Measurements from ENCODE around the gene COL5A3. TPM values are rescaled to one million over a fixed set of nuclear protein-coding genes. Genes with fewer than 3 reads are reported as not detected.

Gene COL5A3
- total RNA-seq, 4 donors from 2014 or later, result 1.2 to 9.1 (median 4.1) TPM

- Histone ChIP-seq H3K9me3 (no peaks in the 10 kb centered on the region), H3K4me1 (no peaks in the 10 kb centered on the region)
- TF ChIP-seq, protein P1, sequence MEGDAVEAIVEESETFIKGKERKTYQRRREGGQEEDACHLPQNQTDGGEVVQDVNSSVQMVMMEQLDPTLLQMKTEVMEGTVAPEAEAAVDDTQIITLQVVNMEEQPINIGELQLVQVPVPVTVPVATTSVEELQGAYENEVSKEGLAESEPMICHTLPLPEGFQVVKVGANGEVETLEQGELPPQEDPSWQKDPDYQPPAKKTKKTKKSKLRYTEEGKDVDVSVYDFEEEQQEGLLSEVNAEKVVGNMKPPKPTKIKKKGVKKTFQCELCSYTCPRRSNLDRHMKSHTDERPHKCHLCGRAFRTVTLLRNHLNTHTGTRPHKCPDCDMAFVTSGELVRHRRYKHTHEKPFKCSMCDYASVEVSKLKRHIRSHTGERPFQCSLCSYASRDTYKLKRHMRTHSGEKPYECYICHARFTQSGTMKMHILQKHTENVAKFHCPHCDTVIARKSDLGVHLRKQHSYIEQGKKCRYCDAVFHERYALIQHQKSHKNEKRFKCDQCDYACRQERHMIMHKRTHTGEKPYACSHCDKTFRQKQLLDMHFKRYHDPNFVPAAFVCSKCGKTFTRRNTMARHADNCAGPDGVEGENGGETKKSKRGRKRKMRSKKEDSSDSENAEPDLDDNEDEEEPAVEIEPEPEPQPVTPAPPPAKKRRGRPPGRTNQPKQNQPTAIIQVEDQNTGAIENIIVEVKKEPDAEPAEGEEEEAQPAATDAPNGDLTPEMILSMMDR (IDR thresholded peaks at IDR 0.05), result no peak
- no peak for TF ChIP-seq POLR2A (IDR thresholded peaks at IDR 0.05)
Measured at GRCh38 chr19:9966024-9966423, 44.3 kb downstream of the COL5A3 start.

GRCh38 chr19:9962623-9963290 is 47.5 kb downstream of the COL5A3 start:
- DNase-seq, result no peak
- Histone ChIP-seq H3K27ac (no peak overlapping the region), H3K4me3 (no peak overlapping the region), H3K36me3 (no peaks in the 10 kb centered on the region), H3K27me3 (no peaks in the 10 kb centered on the region), H3K4me1 (no peaks in the 10 kb centered on the region), H3K9me3 (no peaks in the 10 kb centered on the region)
- TF ChIP-seq, protein P1 (IDR thresholded peaks at IDR 0.05), result no peak
- TF ChIP-seq POLR2A (IDR thresholded peaks at IDR 0.05), result no peak

More at GRCh38 chr19:9966024-9966423, 44.3 kb downstream of the COL5A3 start:
- Histone ChIP-seq H3K27ac (no peak overlapping the region), H3K4me3 (no peak overlapping the region), H3K27me3 (no peaks in the 10 kb centered on the region), H3K36me3 (no peaks in the 10 kb centered on the region)
- no peak for DNase-seq

DNA sequence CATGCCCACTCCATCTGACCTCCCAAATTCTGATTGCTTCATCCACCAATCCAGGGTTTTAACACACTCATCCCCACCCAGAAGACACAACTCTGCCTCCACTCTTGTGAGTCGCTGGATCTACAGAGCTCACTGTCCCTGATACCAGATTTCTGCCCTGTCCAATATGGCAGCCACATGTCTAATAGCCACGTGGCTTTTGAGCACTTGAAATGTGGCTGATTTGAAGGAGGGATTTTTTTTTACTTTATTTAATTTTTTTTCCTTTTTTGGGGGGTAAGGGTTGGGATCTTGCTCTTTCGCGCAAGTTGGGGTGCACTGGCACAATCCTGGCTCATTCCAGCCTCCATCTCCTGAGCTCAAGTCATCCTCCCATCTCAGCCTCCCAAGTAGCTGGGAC is 49.2 kb downstream of the COL5A3 start:
- Histone ChIP-seq H3K4me3 (no peak overlapping the region), H3K9me3 (no peaks in the 10 kb centered on the region), H3K27me3 (no peaks in the 10 kb centered on the region), H3K4me1 (no peaks in the 10 kb centered on the region), H3K36me3 (no peaks in the 10 kb centered on the region), H3K27ac (no peak overlapping the region)
- TF ChIP-seq, protein P1 (IDR thresholded peaks at IDR 0.05), result no peak
- no peak for TF ChIP-seq POLR2A (IDR thresholded peaks at IDR 0.05)
- no peak for DNase-seq

DNA sequence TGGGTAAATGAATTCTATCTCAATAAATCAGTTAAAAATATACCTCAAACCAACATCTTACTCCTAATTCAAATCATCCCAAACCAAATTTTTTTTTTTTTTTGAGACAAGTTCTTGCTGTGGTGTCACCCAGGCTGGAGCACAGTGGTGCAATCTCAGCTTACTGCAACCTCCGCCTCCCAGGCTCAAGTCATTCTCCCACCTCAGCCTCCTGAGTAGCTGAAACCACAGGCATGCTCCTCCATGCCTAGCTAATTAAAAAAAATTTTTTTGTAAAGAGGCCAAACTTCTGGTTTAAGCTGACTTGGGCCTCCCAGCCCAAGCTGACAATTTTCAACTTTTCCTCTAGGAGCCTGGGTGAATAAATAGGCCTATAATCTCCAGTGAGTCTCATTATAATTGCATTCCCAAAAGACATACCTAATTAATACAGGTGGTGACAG is 51.9 kb downstream of the COL5A3 start:
- no peaks in the 10 kb centered on the region for H3K36me3 ChIP-seq
- no peak overlapping the region for H3K4me3 ChIP-seq
- no peaks in the 10 kb centered on the region for H3K4me1 ChIP-seq
- TF ChIP-seq, protein P1 (IDR thresholded peaks at IDR 0.05), result no peak
- no peak for TF ChIP-seq POLR2A (IDR thresholded peaks at IDR 0.05)
- no peak for DNase-seq
- H3K9me3 ChIP-seq, result no peaks in the 10 kb centered on the region
- no peak overlapping the region for H3K27ac ChIP-seq
- no peaks in the 10 kb centered on the region for H3K27me3 ChIP-seq

DNA sequence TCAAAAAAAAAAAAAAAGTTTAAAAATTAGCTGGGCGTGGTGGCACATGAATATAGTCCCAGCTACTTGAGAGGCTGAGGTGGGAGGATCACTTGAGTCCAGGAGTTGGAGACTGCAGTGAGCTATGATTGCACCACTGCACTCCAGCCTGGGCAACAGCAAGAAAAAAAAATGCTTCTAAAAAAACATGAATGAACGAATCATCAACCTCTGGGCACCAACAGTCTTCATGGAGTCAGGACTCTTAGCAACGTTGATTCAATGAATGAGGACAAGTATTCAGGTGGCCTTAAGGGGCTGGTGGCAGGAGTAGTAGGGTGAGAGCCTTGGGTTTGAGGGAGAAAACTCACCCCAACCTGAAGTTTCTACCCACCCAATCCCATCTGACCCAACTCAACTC is 53.3 kb downstream of the COL5A3 start:
- no peak for DNase-seq
- Histone ChIP-seq H3K27ac (no peak overlapping the region), H3K4me3 (no peak overlapping the region), H3K27me3 (no peaks in the 10 kb centered on the region), H3K36me3 (no peaks in the 10 kb centered on the region), H3K9me3 (no peaks in the 10 kb centered on the region), H3K4me1 (no peaks in the 10 kb centered on the region)
- TF ChIP-seq, protein P1 (IDR thresholded peaks at IDR 0.05), result no peak
- TF ChIP-seq POLR2A (IDR thresholded peaks at IDR 0.05), result no peak

Measured in Peyer's patch (tissue), 4 donors.